Heart left ventricle (tissue), 16 donors: ENCODE measurements around the gene CD47. TPM values are rescaled to one million over a fixed set of nuclear protein-coding genes. Genes with fewer than 3 reads are reported as not detected.

Experiments used
- ATAC-seq, 4 donors: fragments of 200-7000 bp; cut with Tn5 transposase; one replicate each; pipeline ENCODE4 v1.9.1; 2020 to 2022; ENCODE audit warnings: moderate library complexity in 4 of 4, mild to moderate bottlenecking in 3 of 4, moderate number of reproducible peaks in 1 of 4
- DNase-seq, 5 donors: peaks; one replicate each; pipeline ENCODE4 v3.0.0-alpha.2; 2020
- H3K27ac ChIP-seq, 12 donors: fragments of 200-600 bp; sonication (generic) in 4 of 12; one replicate each; pipeline versions ENCODE4 v1.5.0 to v1.8.0; 2016 to 2022; ENCODE audit warnings: mild to moderate bottlenecking in 2 of 12
- H3K27me3 ChIP-seq, 9 donors: fragments of 200-600 bp; sonication (generic) in 2 of 9; one replicate each; pipeline versions ENCODE4 v1.5.1 to v1.8.0; 2016 to 2022; ENCODE audit warnings: mild to moderate bottlenecking in 3 of 9
- H3K36me3 ChIP-seq, 9 donors: fragments of 200-600 bp; sonication (generic) in 2 of 9; one replicate each; pipeline versions ENCODE4 v1.5.0 to v1.8.0; 2018 to 2022; ENCODE audit warnings: mild to moderate bottlenecking in 2 of 9
- H3K4me1 ChIP-seq, 12 donors: fragments of 200-600 bp; sonication (generic) in 4 of 12; one replicate each; pipeline versions ENCODE4 v1.5.0 to v1.8.0; 2016 to 2022; ENCODE audit warnings: mild to moderate bottlenecking in 3 of 12
- H3K4me3 ChIP-seq, 12 donors: fragments of 200-600 bp; sonication (generic) in 4 of 12; one replicate each; pipeline versions ENCODE4 v1.5.0 to v1.8.0; 2017 to 2022; ENCODE audit warnings: mild to moderate bottlenecking in 9 of 12, moderate library complexity in 4 of 12
- H3K9me3 ChIP-seq, 12 donors: fragments of 200-600 bp; sonication (generic) in 4 of 12; one replicate each; pipeline versions ENCODE4 v1.5.0 to v1.8.0; 2016 to 2022; ENCODE audit warnings: mild to moderate bottlenecking in 1 of 12
- POLR2A ChIP-seq, 2 donors: fragments of 450-650 bp; IDR thresholded peaks; one replicate each; pipeline ENCODE4 v1.6.1; 2017; ENCODE audit warnings: antibody characterized with exemption in 2 of 2, mild to moderate bottlenecking in 2 of 2, moderate library complexity in 2 of 2
- WGBS, 4 donors: extraction: QIAGEN DNeasy Blood & Tissue Kit in 2 of 4; methylation state at CpG; one replicate each; pipeline versions ENCODE4 v1.1.5 to v1.1.7; 2013 to 2018; 5-methylcytosine and 5-hydroxymethylcytosine counted together
- intact Hi-C, 10 donors: fragments of 100-400 bp; cut with DNase I; formaldehyde crosslinking; loops; one replicate each; pipeline versions ENCODE4 v1.11.1 to v1.14.2; 2022
- polyA plus RNA-seq, 2 donors: library from polyadenylated mRNA; stranded (reverse); fragments of 200-250 nt; gene quantifications; one replicate each; pipeline ENCODE4 v1.2.3, GENCODE V29; 2013
- total RNA-seq, 9 donors: library from RNA; depleted of rRNA in 2 of 9; stranded (reverse); fragments of >200 nt in 2 of 9; fragmentation: NEBNext Ultra II Directional in 3 of 9; extraction: Animal tissue kit (Norgen Biotek cat#: 25700) in 3 of 9; gene quantifications; one replicate each; pipeline versions ENCODE4 v1.1.0 to v1.2.4, GENCODE V29; 2016 to 2023
- TF ChIP-seq, protein P1 (sequence below), 12 donors: fragments of 200-600 bp; sonication (generic) in 4 of 12; IDR thresholded peaks; one replicate each; pipeline versions ENCODE4 v1.5.0 to v1.8.0; 2018 to 2022; ENCODE audit warnings: antibody characterized with exemption in 12 of 12, mild to moderate bottlenecking in 5 of 12
- donor health status: ischemic (EF 13 %, LVEDD 7.1; RV severe dilation, severe dysfunction).
- donor health status: healthy with polysubstance abuse.
- donor health status: DM: no; HTN: yes; CAD: no.
- donor health status: DM: no; HTN: no; CAD: no.
- donor health status: ischemic (EF 25% LVEDD 6.9; RV normal size, moderate dysfunction).
- donor health status: ischemic (EF 25% LVEDD 5.7; RV mildly dilated, moderate dysfunction).
- donor health status: healthy.
- donor health status: DM: yes; HTN: yes; CAD: no.
- donor health status: ischemic (EF 35%, LVEDD 5.7; RV mildly dilated, moderate dysfunction).
- donor health status: nonischemic (EF 11% LVEDD 7.7; RV severe dilation, severe dysfunction).
- donor health status: DM: yes; HTN: yes; CAD: no.
- donor health status: PGD.
- donor health status: ischemic (EF 29% LVEDD 5.4; RV normal size, mild dysfunction).
- donor health status: nonischemic (EF 23%, LVEDD 6.1; RV moderate dilation, normal function).

Gene CD47
- total and polyA plus RNA-seq, 11 donors, result 27.7 to 80.6 (median 42.4) TPM

GRCh38 chr3:108093616-108094015 lies 2.8 kb upstream of the CD47 start:
- DNase-seq (no peak), ATAC-seq (no peak)
- no peaks in the 10 kb centered on the region for H3K27me3 ChIP-seq
- H3K9me3 ChIP-seq, result no peaks in the 10 kb centered on the region
- TF ChIP-seq, protein P1, sequence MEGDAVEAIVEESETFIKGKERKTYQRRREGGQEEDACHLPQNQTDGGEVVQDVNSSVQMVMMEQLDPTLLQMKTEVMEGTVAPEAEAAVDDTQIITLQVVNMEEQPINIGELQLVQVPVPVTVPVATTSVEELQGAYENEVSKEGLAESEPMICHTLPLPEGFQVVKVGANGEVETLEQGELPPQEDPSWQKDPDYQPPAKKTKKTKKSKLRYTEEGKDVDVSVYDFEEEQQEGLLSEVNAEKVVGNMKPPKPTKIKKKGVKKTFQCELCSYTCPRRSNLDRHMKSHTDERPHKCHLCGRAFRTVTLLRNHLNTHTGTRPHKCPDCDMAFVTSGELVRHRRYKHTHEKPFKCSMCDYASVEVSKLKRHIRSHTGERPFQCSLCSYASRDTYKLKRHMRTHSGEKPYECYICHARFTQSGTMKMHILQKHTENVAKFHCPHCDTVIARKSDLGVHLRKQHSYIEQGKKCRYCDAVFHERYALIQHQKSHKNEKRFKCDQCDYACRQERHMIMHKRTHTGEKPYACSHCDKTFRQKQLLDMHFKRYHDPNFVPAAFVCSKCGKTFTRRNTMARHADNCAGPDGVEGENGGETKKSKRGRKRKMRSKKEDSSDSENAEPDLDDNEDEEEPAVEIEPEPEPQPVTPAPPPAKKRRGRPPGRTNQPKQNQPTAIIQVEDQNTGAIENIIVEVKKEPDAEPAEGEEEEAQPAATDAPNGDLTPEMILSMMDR (IDR thresholded peaks at IDR 0.05), result no peak
- no peak overlapping the region for H3K27ac ChIP-seq
- peaks cover 0 to 19% (median 9%) of the 10 kb centered on the region in 12 donors for H3K4me1 ChIP-seq
- intact Hi-C loops, result loop anchor here in 7 of 10 donors (1.0 to 10.0 kb wide), 6 partner anchors 24 to 156 kb away; partner anchors contain the start of gene IFT57 (in 7 of the 7)
- no peaks in the 10 kb centered on the region for H3K36me3 ChIP-seq
- H3K4me3 ChIP-seq, result no peak overlapping the region
- WGBS, 4 donors, result 87 to 90% (median 89%) methylated on average over 3 of the region's 3 CpGs

DNA sequence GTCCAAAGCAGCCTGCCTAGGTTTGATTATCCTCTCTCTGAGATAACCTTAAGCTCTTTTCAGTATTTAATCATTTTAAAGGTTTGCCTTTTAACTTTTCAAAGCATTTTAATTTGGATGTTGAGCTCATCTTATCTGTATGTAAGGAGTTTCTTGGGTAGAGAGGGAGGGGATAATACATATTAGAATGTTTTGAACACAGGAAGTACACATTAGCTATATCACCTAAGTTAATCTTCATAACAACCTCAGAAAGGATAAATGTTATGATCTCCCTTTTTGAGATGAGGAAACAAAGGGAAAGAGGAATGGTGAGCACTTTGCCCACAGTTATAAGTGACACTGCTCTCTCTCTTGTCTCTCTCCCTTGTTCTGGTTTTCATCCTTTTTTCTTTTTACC lies 2.2 kb upstream of the CD47 start:
- no peak overlapping the region for H3K4me3 ChIP-seq
- TF ChIP-seq, protein P1 (IDR thresholded peaks at IDR 0.05), result no peak
- no peak for TF ChIP-seq POLR2A (IDR thresholded peaks at IDR 0.05)
- no peaks in the 10 kb centered on the region for H3K9me3 ChIP-seq
- H3K27me3 ChIP-seq, result no peaks in the 10 kb centered on the region
- H3K4me1 ChIP-seq, result peaks cover 0 to 25% (median 15%) of the 10 kb centered on the region in 12 donors
- DNase-seq (no peak), ATAC-seq (no peak)
- intact Hi-C loops, result loop anchor here in 7 of 10 donors (5.0 to 10.0 kb wide), 5 partner anchors 108 to 156 kb away; partner anchors contain the start of gene IFT57 (in 7 of the 7)
- no peaks in the 10 kb centered on the region for H3K36me3 ChIP-seq
- no peak overlapping the region for H3K27ac ChIP-seq

- no peak overlapping the region for H3K27ac ChIP-seq
- H3K9me3 ChIP-seq, result no peaks in the 10 kb centered on the region
- intact Hi-C loops, result loop anchor here in 7 of 10 donors (5.0 to 10.0 kb wide), 5 partner anchors 108 to 155 kb away; partner anchors contain the start of gene IFT57 (in 7 of the 7)
- TF ChIP-seq POLR2A (IDR thresholded peaks at IDR 0.05), result no peak
- TF ChIP-seq, protein P1 (IDR thresholded peaks at IDR 0.05), result no peak
- 61 to 90% (median 85%) methylated on average over 3 of the region's 3 CpGs for WGBS, 4 donors
- H3K4me3 ChIP-seq, result no peak overlapping the region
- DNase-seq (no peak), ATAC-seq (no peak)
- H3K4me1 ChIP-seq, result peaks cover 0 to 30% (median 15%) of the 10 kb centered on the region in 12 donors
- no peaks in the 10 kb centered on the region for H3K27me3 ChIP-seq
- H3K36me3 ChIP-seq, result no peaks in the 10 kb centered on the region
These were observed 1.7 kb upstream of the CD47 start for GRCh38 chr3:108092501-108092900.

DNA sequence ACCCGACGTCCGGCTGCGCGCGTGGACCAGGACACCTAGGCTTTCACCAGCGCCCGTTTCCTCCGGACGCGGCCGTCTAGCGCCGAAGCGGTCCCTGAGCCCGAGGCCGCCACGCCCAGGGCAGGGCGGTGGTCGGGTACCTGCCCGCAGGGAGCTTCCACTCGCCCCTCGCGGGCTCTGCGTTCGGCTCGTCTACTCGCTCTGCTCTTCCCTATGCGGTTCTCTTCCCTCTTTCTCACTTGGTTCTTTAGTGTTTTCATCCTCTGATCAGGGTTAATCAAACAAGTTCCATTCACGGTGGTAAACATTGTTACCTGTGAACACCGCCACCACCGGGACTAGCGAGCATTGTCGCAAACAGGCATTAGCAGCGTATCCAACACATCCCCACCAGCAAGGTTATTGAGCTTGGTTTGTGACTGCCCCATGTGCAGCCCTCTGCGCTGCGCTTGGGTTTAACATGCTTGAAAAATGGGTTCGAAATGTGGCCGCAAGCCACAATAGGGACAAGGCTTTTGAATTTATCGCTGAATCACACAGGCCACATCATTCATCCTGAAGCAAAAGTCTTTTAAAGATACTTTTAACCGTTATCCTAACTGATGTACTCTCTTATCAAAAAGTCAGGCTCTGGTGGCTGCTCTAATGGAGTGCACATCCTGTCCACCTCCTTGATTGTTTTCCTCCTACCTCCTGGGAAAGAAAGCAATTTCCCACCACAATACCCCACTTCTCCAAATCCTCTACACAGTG lies 843 bp upstream of the CD47 start:
- intact Hi-C loops, result loop anchor here in 7 of 10 donors (2.0 to 10.0 kb wide), 6 partner anchors 107 to 163 kb away; partner anchors contain the start of gene IFT57 (in 7 of the 7)
- peaks cover 0 to 36% (median 19%) of the 10 kb centered on the region in 12 donors for H3K4me1 ChIP-seq
- 22 to 25% (median 24%) methylated on average over 40 to 41 of the region's 41 CpGs for WGBS, 4 donors
- ATAC-seq (peak in 2 of 4 donors; percentile 21 to 27), DNase-seq (peak in 3 of 5 donors; percentile 11 to 74 (median 30))
- no peaks in the 10 kb centered on the region for H3K27me3 ChIP-seq
- H3K4me3 ChIP-seq, result peak overlapping the region; percentile 84 to 99 (median 92)
- no peaks in the 10 kb centered on the region for H3K9me3 ChIP-seq
- H3K27ac ChIP-seq, result peak overlapping the region; percentile 25 to 97 (median 90)
- TF ChIP-seq POLR2A (IDR thresholded peaks at IDR 0.05), result no peak
- TF ChIP-seq, protein P1 (IDR thresholded peaks at IDR 0.05), result no peak
- peaks cover 0 to 4% (median 0%) of the 10 kb centered on the region in 9 donors for H3K36me3 ChIP-seq
